Measurements from ENCODE around the gene SLC25A26.

- TF ChIP-seq CTCF (IDR thresholded peaks at IDR 0.05): no peak
- TF ChIP-seq POLR2A (IDR thresholded peaks at IDR 0.05): no peak
Observed at GRCh38 chr3:66336333-66336766, 115.5 kb downstream of the SLC25A26 start.

All from tibial nerve (tissue), 3 donors.